ENCODE results near the gene TMEM135.
A peak's percentile ranks its signal among the peaks of the same experiment; 100 is the strongest.

TMEM135 gene

DNA sequence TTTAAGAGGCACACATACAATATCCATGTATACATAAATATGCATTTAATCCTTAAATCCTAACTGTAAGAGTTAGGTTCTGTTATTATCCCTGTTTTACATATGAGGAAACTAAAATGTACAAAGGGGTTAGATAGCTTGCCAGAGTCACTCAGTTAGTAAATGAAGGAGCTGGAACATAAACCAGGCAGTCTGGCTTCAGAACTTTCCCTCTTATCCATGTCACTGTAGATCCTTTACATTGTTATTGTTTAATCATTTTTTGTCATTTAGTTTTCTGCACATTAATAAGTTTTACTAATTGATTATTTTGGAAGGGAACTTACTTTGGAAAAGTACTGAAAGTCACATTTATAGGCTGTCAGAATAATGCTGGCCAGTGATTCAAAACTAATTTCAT lies 282.4 kb downstream of the TMEM135 start:
- DNase-seq = no peak

DNA sequence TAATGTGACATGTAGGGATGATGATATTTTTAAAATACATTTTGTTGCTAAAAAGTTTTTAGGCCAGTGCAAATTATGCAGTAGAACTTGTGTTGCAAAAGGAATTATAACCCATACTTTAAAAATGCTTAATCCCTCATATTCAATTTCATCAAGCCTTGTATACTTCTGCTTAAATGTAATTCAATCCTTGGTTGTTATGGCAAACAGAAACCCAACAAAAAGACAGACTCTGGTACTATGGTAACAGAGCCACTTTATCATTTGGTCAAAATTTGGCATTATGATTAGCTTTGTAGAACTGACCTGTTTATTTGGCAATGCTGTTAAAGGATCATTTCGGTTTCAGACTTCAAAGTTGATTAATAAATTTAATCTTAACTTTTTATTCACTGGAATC lies 284.8 kb downstream of the TMEM135 start:
- DNase-seq = no peak

- no peak for DNase-seq
Observed at GRCh38 chr11:87323899-87324298, 286.2 kb downstream of the TMEM135 start.

- no peak for DNase-seq
Observed at GRCh38 chr11:87324817-87325489, 287.2 kb downstream of the TMEM135 start.

DNA sequence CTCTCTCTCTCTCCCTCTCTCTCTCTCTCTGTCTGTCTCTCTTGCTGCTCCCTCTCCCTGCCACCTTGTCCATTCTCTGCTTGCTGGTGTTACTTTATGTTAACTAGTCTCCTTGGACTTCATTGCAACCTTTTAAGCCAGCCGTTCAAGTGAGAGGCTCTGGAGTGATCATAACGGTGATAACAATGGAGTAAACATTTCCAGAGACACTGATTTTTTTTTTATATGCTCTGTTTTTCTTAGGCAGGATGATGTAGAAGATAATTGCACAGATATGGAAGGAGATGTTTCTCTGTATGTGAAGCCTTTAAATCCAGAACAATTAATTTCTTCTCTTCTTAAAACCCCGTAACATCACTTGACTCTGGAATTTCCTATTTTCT lies 287.7 kb downstream of the TMEM135 start:
- no peak for DNase-seq

- DNase-seq = no peak
Observed at GRCh38 chr11:87326594-87326993, 288.9 kb downstream of the TMEM135 start.

GRCh38 chr11:87329172-87329571 lies 291.4 kb downstream of the TMEM135 start:
- no peak for DNase-seq

- no peak for DNase-seq
Observed at GRCh38 chr11:87330187-87330601, 292.5 kb downstream of the TMEM135 start.

- DNase-seq = no peak
Observed at GRCh38 chr11:87331273-87331672, 293.5 kb downstream of the TMEM135 start.

- no peak for DNase-seq
Observed at GRCh38 chr11:87338046-87338639, 300.4 kb downstream of the TMEM135 start.

DNA sequence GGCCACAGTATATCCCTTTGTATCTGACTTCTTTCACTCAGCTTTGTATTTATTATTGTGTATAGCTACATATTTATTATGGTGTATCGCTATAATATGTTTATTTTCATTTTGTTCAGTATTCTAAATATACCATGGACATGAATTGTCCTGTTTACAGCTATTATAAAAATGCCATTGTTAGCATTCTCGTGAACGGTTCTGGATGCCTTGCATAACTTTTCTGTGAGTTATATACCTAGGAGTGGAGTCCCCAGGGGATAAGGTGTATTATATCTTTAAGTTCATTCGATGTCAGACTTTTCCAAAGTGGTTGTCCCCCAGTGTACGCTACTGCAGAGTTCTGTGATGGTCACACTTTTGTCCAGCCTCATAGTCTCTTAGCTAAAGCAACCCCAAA lies 301.7 kb downstream of the TMEM135 start:
- DNase-seq = no peak

- DNase-seq = no peak
Observed at GRCh38 chr11:87347441-87347840, 309.7 kb downstream of the TMEM135 start.

GRCh38 chr11:87347854-87348253 lies 310.1 kb downstream of the TMEM135 start:
- DNase-seq = no peak

- DNase-seq = no peak
Observed at GRCh38 chr11:87351676-87352075, 313.9 kb downstream of the TMEM135 start.

DNA sequence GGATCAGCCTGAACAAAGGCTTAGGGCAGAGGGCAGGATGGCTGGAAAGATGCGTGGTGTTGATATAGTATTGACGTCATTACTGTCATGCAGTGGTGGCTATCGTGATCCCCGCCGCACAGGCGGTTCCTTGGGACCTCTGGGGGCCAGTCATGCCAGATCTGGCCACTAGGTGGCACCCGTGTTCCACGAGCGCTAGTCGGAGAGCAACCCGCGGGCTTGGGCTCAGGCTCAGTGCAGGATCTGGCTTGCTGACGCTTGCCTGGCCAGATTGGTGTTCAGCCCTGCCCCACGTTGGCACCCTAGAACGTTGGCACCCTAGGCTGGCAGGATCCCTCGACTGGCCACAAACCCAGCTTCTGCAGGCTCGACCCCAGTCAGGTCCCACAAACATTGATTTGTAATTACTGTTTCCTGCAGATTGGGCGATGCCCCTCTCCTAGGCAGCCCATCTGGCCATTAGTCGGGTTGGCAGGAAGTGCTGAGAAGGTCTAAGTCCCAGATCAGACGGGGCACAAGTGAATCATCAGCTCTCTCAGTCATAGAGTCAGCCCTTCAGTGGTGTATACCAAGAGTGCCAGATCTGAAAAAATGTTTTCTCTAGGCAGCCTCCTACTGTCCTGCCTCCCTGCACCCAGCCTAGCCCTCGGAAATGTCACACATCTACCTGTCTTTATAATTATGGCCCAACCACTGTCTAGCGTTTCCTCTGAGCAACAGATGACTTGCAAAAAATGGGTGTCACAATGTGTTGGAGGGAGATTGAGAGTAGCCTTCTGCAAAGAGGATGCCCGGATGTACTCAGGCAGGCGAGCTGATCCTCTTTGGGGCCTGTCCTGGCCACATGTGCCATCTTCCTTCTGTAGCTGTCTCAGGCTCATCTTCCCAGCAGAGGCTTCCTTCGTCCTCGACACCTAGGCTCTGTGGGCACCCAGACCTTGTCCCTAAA lies 315.3 kb downstream of the TMEM135 start:
- peak; percentile 64 for DNase-seq

DNA sequence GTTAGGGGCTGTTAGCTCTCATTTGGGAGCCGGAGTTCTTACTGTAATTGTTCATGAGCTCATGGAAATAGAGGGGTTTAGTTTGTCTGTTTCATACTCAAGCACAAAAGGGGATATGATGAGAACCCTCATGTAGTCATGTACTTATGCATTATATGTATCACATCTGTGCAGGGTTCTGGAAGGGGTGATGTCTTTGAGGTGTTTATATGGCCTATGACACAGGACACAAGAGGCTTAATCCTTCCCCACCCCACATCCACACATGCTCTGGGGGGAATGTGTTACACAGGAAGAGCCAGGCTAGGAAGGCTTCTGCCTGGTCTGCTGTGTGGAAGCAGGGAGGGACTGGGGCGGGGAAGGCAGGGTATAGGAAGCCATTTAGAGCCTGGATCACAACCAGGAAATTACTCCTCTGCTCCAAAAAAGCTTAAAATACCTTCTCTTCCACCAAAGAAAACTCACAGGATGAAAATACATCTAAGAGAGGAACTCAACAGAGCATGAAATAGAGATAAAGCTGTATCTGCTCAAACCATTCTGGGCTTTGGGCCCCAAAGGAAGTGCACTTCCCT lies 316.1 kb downstream of the TMEM135 start:
- no peak for DNase-seq

GRCh38 chr11:87355596-87355995 lies 317.9 kb downstream of the TMEM135 start:
- no peak for DNase-seq

DNA sequence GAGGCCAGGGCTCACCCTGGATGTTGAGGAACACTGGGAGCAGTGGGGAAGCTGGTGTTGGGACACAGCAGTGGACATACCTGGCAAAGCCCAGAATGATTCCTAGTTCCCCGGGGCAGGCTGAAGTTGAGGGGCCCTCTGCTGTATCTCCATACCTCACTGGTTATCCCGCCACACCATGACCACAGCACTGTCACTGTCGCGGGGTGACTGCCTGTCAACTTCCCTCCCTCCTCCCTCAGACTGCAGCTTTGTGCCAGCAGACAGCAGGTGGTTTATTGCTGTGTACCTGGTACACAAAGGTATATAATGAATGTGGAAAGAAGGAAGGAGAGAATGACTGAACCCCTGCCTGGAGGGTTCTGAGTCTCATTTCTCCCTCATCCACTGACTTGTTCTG lies 318.7 kb downstream of the TMEM135 start:
- no peak for DNase-seq

- no peak for DNase-seq
Observed at GRCh38 chr11:87358461-87358860, 320.7 kb downstream of the TMEM135 start.

DNA sequence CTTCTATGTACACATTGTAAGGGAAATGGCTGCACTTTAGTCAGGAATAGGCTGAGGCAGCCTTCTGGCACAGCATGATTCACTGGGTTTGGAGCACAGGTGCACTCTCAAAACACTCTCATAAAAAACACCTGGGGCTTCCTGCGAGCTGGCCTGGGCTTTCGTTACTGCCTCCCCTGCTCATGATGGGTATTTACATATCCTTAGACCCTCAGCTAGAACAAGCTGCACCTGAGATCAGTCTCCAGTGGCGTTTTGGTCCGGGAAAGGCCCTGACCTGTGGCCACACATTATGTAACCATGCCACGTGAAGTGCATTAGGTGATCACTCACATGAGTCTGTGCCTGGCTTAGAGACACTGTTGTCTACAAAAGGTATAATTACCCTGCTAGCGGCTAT lies 321.7 kb downstream of the TMEM135 start:
- no peak for DNase-seq

DNA sequence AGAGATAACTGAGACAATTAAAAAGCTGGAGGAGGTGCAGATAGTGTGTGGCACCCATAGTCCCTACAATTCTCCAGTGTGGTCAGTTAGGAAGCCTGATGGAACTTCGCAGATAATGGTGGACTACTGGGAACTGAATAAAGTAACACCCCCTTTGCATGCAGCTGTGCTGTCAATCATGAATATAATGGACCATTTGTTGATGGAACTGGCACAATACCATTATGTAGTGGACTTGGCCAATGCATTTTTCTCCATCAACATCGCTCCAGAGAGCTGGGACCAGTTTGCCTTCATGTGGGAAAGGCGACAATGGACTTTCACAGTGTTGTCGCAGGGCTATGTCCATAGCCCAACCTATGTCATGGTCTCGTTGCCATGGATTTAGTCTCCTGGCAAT lies 324.2 kb downstream of the TMEM135 start:
- DNase-seq = no peak

DNA sequence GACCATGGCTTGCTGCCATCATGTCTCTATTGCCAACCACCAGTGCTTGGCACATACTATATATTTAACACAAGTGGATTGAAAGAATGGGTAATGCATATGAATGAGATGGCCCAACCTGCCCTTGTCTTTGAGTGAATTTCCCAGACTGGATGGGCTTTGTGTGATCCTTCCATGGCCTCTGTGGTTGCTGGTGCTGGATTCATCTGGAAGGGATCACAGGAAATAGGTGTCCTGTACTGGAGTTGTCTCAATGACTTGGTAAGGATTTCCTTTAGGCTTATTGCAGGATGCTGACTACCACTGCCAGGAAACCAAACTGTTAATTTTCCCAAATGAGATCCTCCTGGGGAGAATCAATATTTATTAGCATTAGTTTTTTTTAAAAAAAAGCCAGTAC lies 328.6 kb downstream of the TMEM135 start:
- DNase-seq = no peak

DNA sequence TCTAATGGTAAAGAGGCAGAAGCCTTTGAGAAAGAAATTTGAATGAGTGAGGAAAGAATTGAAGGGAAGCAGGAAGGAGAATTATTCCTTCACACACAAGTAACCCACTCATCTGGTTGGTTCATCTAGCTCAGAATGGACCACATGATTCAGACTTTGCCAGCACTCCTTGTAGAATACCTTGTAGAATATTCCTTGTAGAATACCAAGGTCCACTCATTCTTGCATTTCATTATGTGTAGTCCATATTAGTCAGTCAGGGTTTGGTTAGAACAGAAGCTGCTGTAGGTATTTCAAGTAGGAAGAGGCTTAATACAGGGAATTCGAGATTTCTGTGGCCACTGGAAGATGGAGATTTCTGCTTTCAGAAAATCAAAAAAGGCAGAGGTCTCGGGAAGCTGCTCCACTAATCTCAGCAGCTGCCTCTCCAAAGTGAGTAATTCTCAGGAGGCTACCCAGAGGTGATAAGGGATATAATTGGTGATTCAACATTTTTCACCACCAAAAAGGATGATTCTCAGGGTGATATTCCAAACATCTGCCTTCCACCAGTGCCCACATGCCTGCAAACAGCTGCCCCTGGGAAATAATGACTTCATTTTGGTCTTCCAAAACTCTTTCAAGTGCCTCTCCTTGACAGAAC lies 329.1 kb downstream of the TMEM135 start:
- no peak for DNase-seq

Data from amniotic stem cell (primary cell).